ENCODE results near the gene NXT1. TPM values are rescaled to one million over a fixed set of nuclear protein-coding genes. Genes with fewer than 3 reads are reported as not detected.

Gene NXT1
- total RNA-seq, 4 donors from 2014 or later: 16.5 to 43.4 (median 22.8) TPM

DNA sequence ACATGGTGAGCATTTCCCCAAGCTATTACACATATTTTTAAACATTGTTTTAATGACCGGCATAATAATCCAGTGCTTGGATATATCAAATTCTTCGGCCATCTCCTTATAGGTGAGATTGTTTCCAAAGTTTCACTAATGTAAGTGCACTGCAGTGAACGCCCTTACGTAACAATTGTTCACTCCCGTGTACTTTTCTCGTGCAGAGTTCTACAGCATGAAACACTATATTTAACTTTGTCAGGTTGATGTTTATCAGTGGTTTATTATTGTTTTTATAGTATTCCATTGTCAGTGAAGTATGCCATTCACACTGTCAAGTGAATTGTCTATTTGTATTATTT is 7.9 kb downstream of the NXT1 start:
- H3K27me3 ChIP-seq: no peaks in the 10 kb centered on the region
- DNase-seq: no peak
- in situ Hi-C loops (cut with MboI; ENCODE audit: low pct_ligation_motif_present in 1 of 4, low pct_unique_long_range_greater_than_20kb in 1 of 4, low sequenced_read_pairs in 3 of 4) (no loop called here), intact Hi-C loops (cut with DNase I; ENCODE audit: low total_unique reads) (loop anchor here (10.0 kb wide), 2 partner anchors 276 to 1886 kb away; partner anchors contain the start of genes CST3 and PYGB)
- TF ChIP-seq POLR2A (IDR thresholded peaks at IDR 0.05) (no peak), POLR2AphosphoS5 (IDR thresholded peaks at IDR 0.05) (no peak), EP300 (IDR thresholded peaks at IDR 0.05; ENCODE audit: low read depth) (no peak)
- TF ChIP-seq, protein P1, sequence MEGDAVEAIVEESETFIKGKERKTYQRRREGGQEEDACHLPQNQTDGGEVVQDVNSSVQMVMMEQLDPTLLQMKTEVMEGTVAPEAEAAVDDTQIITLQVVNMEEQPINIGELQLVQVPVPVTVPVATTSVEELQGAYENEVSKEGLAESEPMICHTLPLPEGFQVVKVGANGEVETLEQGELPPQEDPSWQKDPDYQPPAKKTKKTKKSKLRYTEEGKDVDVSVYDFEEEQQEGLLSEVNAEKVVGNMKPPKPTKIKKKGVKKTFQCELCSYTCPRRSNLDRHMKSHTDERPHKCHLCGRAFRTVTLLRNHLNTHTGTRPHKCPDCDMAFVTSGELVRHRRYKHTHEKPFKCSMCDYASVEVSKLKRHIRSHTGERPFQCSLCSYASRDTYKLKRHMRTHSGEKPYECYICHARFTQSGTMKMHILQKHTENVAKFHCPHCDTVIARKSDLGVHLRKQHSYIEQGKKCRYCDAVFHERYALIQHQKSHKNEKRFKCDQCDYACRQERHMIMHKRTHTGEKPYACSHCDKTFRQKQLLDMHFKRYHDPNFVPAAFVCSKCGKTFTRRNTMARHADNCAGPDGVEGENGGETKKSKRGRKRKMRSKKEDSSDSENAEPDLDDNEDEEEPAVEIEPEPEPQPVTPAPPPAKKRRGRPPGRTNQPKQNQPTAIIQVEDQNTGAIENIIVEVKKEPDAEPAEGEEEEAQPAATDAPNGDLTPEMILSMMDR (IDR thresholded peaks at IDR 0.05): no peak
- H3K4me1 ChIP-seq: peaks cover 13 to 43% (median 39%) of the 10 kb centered on the region in 4 donors
- peak overlapping the region in 2 of 4 donors; percentile 68 to 73 for H3K4me3 ChIP-seq
- H3K36me3 ChIP-seq: no peaks in the 10 kb centered on the region
- H3K9me3 ChIP-seq: no peaks in the 10 kb centered on the region
- WGBS, 2 donors (ENCODE audit: low coverage in 1 of 2): 27 to 28% methylated on average over 6 of the region's 6 CpGs
- H3K27ac ChIP-seq: peak overlapping the region; percentile 93 to 100 (median 98)

DNA sequence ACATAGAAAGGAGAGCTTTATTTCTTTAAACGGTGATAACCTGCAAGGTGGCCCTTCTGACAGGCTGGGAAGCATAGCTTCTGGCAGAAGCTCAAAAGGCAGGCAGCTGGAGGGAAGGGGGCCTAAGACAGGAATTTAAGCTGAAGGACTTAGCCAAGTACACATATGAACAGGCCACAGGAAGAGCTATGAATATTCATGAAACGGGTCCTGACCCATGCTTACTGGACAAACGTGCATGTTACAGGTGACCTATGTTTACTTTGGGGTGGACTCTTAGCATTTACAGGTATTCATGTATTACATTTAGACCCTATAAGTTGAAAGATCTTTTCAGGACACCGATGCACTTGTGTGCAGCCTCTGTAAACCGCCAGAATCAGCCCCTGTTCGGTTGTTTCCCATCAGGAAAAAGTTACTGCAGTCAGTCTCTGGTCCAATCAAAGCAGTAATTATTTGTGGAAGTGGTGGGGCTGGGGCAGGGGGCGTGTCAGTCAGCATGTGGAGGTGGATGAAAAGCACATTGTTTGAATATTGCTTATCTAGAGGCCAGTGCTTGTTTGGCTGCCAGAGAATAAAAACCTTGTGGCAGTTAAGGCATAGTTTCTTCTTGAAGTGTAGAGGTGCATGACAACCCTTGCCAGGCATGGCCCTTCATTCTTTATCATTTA is 8.5 kb downstream of the NXT1 start:
- intact Hi-C loops (cut with DNase I; ENCODE audit: low total_unique reads) (loop anchor here (10.0 kb wide), 2 partner anchors 276 to 1886 kb away; partner anchors contain the start of genes CST3 and PYGB), in situ Hi-C loops (cut with MboI; ENCODE audit: low pct_ligation_motif_present in 1 of 4, low pct_unique_long_range_greater_than_20kb in 1 of 4, low sequenced_read_pairs in 3 of 4) (no loop called here)
- DNase-seq: peak; percentile 42
- Histone ChIP-seq H3K36me3 (no peaks in the 10 kb centered on the region), H3K4me3 (peak overlapping the region in 1 of 4 donors; percentile 73), H3K9me3 (no peaks in the 10 kb centered on the region), H3K27me3 (no peaks in the 10 kb centered on the region), H3K4me1 (peaks cover 15 to 46% (median 41%) of the 10 kb centered on the region in 4 donors), H3K27ac (peak overlapping the region; percentile 93 to 100 (median 98))
- 48 to 63% methylated on average over 2 to 7 of the region's 7 CpGs for WGBS, 2 donors (ENCODE audit: low coverage in 1 of 2)
- no peak for TF ChIP-seq POLR2A (IDR thresholded peaks at IDR 0.05)
- TF ChIP-seq POLR2AphosphoS5 (IDR thresholded peaks at IDR 0.05): no peak
- TF ChIP-seq, protein P1 (IDR thresholded peaks at IDR 0.05): no peak
- no peak for TF ChIP-seq EP300 (IDR thresholded peaks at IDR 0.05; ENCODE audit: low read depth)

DNA sequence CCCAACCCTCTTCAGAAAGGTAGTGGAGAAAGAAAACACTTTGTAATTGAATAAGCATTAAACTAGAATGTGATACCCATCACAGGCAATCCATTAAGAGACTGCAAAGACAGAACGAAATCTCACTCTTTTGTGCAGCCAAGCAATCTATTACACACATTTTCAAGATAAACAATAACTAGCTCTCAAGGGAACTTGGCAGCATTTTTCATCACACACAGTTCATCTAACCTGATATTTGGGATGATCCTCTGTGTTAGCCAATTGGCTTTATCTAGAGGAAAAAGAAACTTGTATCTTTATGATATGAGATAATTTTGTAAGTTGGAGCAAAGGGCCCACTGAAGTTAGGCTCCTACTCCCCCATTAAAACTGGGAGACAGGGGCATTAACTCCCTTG is 9.9 kb downstream of the NXT1 start:
- intact Hi-C loops (cut with DNase I; ENCODE audit: low total_unique reads): loop anchor here (10.0 kb wide), 1 partner anchor 54 kb away; no protein-coding TSS in a partner anchor

DNA sequence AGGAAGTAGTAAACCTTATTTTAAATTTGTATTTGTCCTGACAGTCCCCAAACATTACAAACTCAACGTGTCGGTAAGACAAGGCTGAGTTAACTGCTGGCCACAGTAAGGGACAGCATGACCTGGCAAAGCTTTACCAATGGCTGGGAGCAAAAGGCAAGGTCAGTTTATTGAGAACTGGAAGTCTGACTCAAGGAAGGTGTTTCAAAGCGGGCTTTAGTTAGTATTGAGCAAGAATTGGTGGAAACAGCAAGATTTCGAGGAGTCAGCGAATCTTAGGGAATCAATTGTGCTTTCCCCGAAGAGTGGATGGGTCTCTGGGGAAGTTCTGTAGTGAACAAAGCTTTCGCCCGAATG is 10.5 kb downstream of the NXT1 start:
- H3K4me1 ChIP-seq: peaks cover 15 to 54% (median 43%) of the 10 kb centered on the region in 4 donors
- in situ Hi-C loops (cut with MboI; ENCODE audit: low pct_ligation_motif_present in 1 of 4, low pct_unique_long_range_greater_than_20kb in 1 of 4, low sequenced_read_pairs in 3 of 4): no loop called here
- H3K36me3 ChIP-seq: peaks cover 0 to 4% (median 0%) of the 10 kb centered on the region in 4 donors
- no peak for TF ChIP-seq EP300 (IDR thresholded peaks at IDR 0.05; ENCODE audit: low read depth)
- no peak for TF ChIP-seq POLR2A (IDR thresholded peaks at IDR 0.05)
- TF ChIP-seq, protein P1 (IDR thresholded peaks at IDR 0.05): no peak
- no peak for TF ChIP-seq POLR2AphosphoS5 (IDR thresholded peaks at IDR 0.05)
- WGBS, 2 donors (ENCODE audit: low coverage in 1 of 2): 0 to 5% methylated on average over 2 to 8 of the region's 8 CpGs
- H3K9me3 ChIP-seq: no peaks in the 10 kb centered on the region
- H3K4me3 ChIP-seq: peak overlapping the region; percentile 50 to 83 (median 82)
- peak overlapping the region; percentile 98 to 100 (median 99) for H3K27ac ChIP-seq
- intact Hi-C loops (cut with DNase I; ENCODE audit: low total_unique reads): loop anchor here (10.0 kb wide), 1 partner anchor 54 kb away; no protein-coding TSS in a partner anchor
- DNase-seq: no peak
- H3K27me3 ChIP-seq: no peaks in the 10 kb centered on the region

More for the DNA sequence above, 9.9 kb downstream of the NXT1 start:
- Histone ChIP-seq H3K36me3 (peaks cover 0 to 3% (median 0%) of the 10 kb centered on the region in 4 donors), H3K27me3 (no peaks in the 10 kb centered on the region), H3K4me3 (peak overlapping the region in 1 of 4 donors; percentile 83), H3K9me3 (no peaks in the 10 kb centered on the region), H3K4me1 (peaks cover 15 to 48% (median 41%) of the 10 kb centered on the region in 4 donors), H3K27ac (peak overlapping the region; percentile 98 to 100 (median 99))
- WGBS, 2 donors (ENCODE audit: low coverage in 1 of 2): 55 to 63% methylated on average over 1 of the region's 1 CpG
- TF ChIP-seq, protein P1 (IDR thresholded peaks at IDR 0.05): no peak
- TF ChIP-seq POLR2AphosphoS5 (IDR thresholded peaks at IDR 0.05): no peak
- DNase-seq: no peak
- in situ Hi-C loops (cut with MboI; ENCODE audit: low pct_ligation_motif_present in 1 of 4, low pct_unique_long_range_greater_than_20kb in 1 of 4, low sequenced_read_pairs in 3 of 4): no loop called here

Measured in transverse colon (tissue), 4 donors.